Psoas muscle (tissue), 8 donors: ENCODE results near the gene ARMH3. TPM values are rescaled to one million over a fixed set of nuclear protein-coding genes. Genes with fewer than 3 reads are reported as not detected.

ENCODE experiments used
- ATAC-seq, 4 donors: fragments of 200-7000 bp; cut with Tn5 transposase; one replicate each; pipeline ENCODE4 v1.9.1; 2020; ENCODE audit warnings: moderate library complexity in 3 of 4, mild to moderate bottlenecking in 2 of 4
- DNase-seq, 2 donors: peaks; one replicate each; pipeline ENCODE4 v3.0.0-alpha.2; 2020
- H3K27ac ChIP-seq: fragments of 200-600 bp; one replicate; pipeline ENCODE4 v1.8.0; 2022
- H3K27me3 ChIP-seq, 3 donors: fragments of 200-600 bp in 1 of 3; one replicate each; pipeline versions ENCODE4 v1.6.1 to v1.8.0; 2013 to 2022; ENCODE audit warnings: low read length in 2 of 3, mild to moderate bottlenecking in 2 of 3, moderate library complexity in 1 of 3; ENCODE audit not compliant: insufficient read depth in 3 of 3
- H3K36me3 ChIP-seq, 2 donors: fragments of 200-600 bp in 1 of 2; one replicate each; pipeline versions ENCODE4 v1.6.1 to v1.8.0; 2013 to 2022; ENCODE audit warnings: low read depth in 1 of 2, mild to moderate bottlenecking in 1 of 2, moderate library complexity in 1 of 2; ENCODE audit not compliant: insufficient read depth in 1 of 2
- H3K4me1 ChIP-seq: fragments of 200-600 bp; one replicate; pipeline ENCODE4 v1.8.0; 2022
- H3K4me3 ChIP-seq: fragments of 200-600 bp; one replicate; pipeline ENCODE4 v1.8.0; 2022; ENCODE audit warnings: mild to moderate bottlenecking
- H3K9me3 ChIP-seq: fragments of 200-600 bp; one replicate; pipeline ENCODE4 v1.8.0; 2022
- CTCF ChIP-seq: fragments of 200-600 bp; IDR thresholded peaks from one replicate; pipeline ENCODE4 v1.8.0; 2022; ENCODE audit warnings: antibody characterized with exemption
- WGBS, 3 donors: extraction: QIAGEN DNeasy Blood & Tissue Kit; methylation state at CpG; one replicate each; pipeline versions ENCODE4 v1.1.6 to v1.1.7; 2013; 5-methylcytosine and 5-hydroxymethylcytosine counted together
- intact Hi-C, 2 donors: fragments of 100-400 bp; cut with DNase I; formaldehyde crosslinking; loops; one replicate each; pipeline versions ENCODE4 v1.11.0 to v1.14.2; 2022
- polyA plus RNA-seq, 3 donors: library from polyadenylated mRNA; stranded (reverse); fragments of 200-250 nt; gene quantifications; one replicate each; pipeline ENCODE4 v1.2.3, GENCODE V29; 2013
- total RNA-seq, 4 donors: library from RNA; stranded (reverse); fragmentation: NEBNext Ultra II Directional in 2 of 4; extraction: Animal tissue kit (Norgen Biotek cat#: 25700) in 2 of 4; gene quantifications; one replicate each; pipeline versions ENCODE4 v1.2.1 to v1.2.4, GENCODE V29; 2021 to 2023
- donor health status: healthy with polysubstance abuse.
- donor health status: DM: no; HTN: no; CAD: no; lungs with moderate emphysema.
- donor health status: Bipolar disorder and iron deficiency.
- donor health status: healthy.
- donor health status: DM: yes; HTN: yes; CAD: no.
- donor health status: DM: no; HTN: no; CAD: no.
- donor health status: DM: no; HTN: no; CAD: no.
- donor health status: DM: yes; HTN: yes; CAD: no.

The ARMH3 gene
- total and polyA plus RNA-seq, 7 donors = 14.1 to 38.7 (median 22.9) TPM

- Histone ChIP-seq H3K36me3 (no peaks in the 10 kb centered on the region), H3K27ac (no peak overlapping the region), H3K9me3 (no peaks in the 10 kb centered on the region), H3K27me3 (no peaks in the 10 kb centered on the region), H3K4me1 (peaks cover 27% of the 10 kb centered on the region), H3K4me3 (no peak overlapping the region)
- no peak for TF ChIP-seq CTCF
- peak in 3 of 4 donors; percentile 32 to 53 (median 40) for ATAC-seq
- 32 to 54% (median 44%) methylated on average over 4 of the region's 4 CpGs for WGBS, 3 donors
- no peak for DNase-seq
- intact Hi-C loops = loop anchor here (5.0 to 10.0 kb wide), 2 partner anchors 40 to 177 kb away; no protein-coding TSS in a partner anchor
Measured at GRCh38 chr10:101897633-101898032, 158.3 kb downstream of the ARMH3 start.

- WGBS, 3 donors = 58 to 68% (median 63%) methylated on average over 1 of the region's 1 CpG
- DNase-seq = no peak
Measured at GRCh38 chr10:101896225-101896877, 159.6 kb downstream of the ARMH3 start.

GRCh38 chr10:101895781-101896180 lies 160.2 kb downstream of the ARMH3 start:
- no peaks in the 10 kb centered on the region for H3K36me3 ChIP-seq
- H3K4me1 ChIP-seq = peaks cover 27% of the 10 kb centered on the region
- H3K9me3 ChIP-seq = no peaks in the 10 kb centered on the region
- 97 to 98% (median 98%) methylated on average over 4 of the region's 4 CpGs for WGBS, 3 donors
- no peak overlapping the region for H3K4me3 ChIP-seq
- no peak for TF ChIP-seq CTCF
- ATAC-seq (no peak), DNase-seq (no peak)
- intact Hi-C loops = loop anchor here (5.0 to 10.0 kb wide), 2 partner anchors 42 to 179 kb away; no protein-coding TSS in a partner anchor
- H3K27ac ChIP-seq = no peak overlapping the region
- H3K27me3 ChIP-seq = no peaks in the 10 kb centered on the region

More at GRCh38 chr10:101896225-101896877, 159.6 kb downstream of the ARMH3 start:
- ATAC-seq = peak in 2 of 4 donors; percentile 41 to 49
- Histone ChIP-seq H3K9me3 (no peaks in the 10 kb centered on the region), H3K36me3 (no peaks in the 10 kb centered on the region), H3K27ac (no peak overlapping the region), H3K4me3 (no peak overlapping the region), H3K27me3 (no peaks in the 10 kb centered on the region), H3K4me1 (peaks cover 27% of the 10 kb centered on the region)
- TF ChIP-seq CTCF = no peak
- intact Hi-C loops = loop anchor here (5.0 to 10.0 kb wide), 2 partner anchors 41 to 178 kb away; no protein-coding TSS in a partner anchor

GRCh38 chr10:101894742-101895141 lies 161.2 kb downstream of the ARMH3 start:
- WGBS, 3 donors = 48 to 73% (median 57%) methylated on average over 3 of the region's 3 CpGs
- no peak overlapping the region for H3K27ac ChIP-seq
- H3K4me3 ChIP-seq = no peak overlapping the region
- DNase-seq = no peak
- no peaks in the 10 kb centered on the region for H3K27me3 ChIP-seq
- intact Hi-C loops = loop anchor here (5.0 to 10.0 kb wide), 2 partner anchors 43 to 180 kb away; no protein-coding TSS in a partner anchor
- H3K4me1 ChIP-seq = peaks cover 27% of the 10 kb centered on the region
- no peaks in the 10 kb centered on the region for H3K9me3 ChIP-seq
- H3K36me3 ChIP-seq = no peaks in the 10 kb centered on the region
- peak in 1 of 4 donors; percentile 46 for ATAC-seq
- TF ChIP-seq CTCF = no peak
